Left renal pelvis (tissue), 4 donors: ENCODE measurements around the gene PKP4. TPM values are rescaled to one million over a fixed set of nuclear protein-coding genes. Genes with fewer than 3 reads are reported as not detected.
"Not testable (repeated sequence)": the region's sequence is repeated elsewhere in the genome, so short reads cannot be mapped to it uniquely, and the experiment has no call there.

Source experiments
- DNase-seq, 4 donors: peaks; one replicate each; pipeline ENCODE4 v3.0.0-alpha.2; 2013; ENCODE audit warnings: low read depth in 4 of 4, low spot score in 3 of 4
- polyA plus RNA-seq, 4 donors: library from polyadenylated mRNA; unstranded; fragments of 120-200 nt; gene quantifications; one replicate each; pipeline ENCODE4 v1.2.1, GENCODE V29; 2013; ENCODE audit not compliant: insufficient read length in 4 of 4

PKP4 gene, protein sequence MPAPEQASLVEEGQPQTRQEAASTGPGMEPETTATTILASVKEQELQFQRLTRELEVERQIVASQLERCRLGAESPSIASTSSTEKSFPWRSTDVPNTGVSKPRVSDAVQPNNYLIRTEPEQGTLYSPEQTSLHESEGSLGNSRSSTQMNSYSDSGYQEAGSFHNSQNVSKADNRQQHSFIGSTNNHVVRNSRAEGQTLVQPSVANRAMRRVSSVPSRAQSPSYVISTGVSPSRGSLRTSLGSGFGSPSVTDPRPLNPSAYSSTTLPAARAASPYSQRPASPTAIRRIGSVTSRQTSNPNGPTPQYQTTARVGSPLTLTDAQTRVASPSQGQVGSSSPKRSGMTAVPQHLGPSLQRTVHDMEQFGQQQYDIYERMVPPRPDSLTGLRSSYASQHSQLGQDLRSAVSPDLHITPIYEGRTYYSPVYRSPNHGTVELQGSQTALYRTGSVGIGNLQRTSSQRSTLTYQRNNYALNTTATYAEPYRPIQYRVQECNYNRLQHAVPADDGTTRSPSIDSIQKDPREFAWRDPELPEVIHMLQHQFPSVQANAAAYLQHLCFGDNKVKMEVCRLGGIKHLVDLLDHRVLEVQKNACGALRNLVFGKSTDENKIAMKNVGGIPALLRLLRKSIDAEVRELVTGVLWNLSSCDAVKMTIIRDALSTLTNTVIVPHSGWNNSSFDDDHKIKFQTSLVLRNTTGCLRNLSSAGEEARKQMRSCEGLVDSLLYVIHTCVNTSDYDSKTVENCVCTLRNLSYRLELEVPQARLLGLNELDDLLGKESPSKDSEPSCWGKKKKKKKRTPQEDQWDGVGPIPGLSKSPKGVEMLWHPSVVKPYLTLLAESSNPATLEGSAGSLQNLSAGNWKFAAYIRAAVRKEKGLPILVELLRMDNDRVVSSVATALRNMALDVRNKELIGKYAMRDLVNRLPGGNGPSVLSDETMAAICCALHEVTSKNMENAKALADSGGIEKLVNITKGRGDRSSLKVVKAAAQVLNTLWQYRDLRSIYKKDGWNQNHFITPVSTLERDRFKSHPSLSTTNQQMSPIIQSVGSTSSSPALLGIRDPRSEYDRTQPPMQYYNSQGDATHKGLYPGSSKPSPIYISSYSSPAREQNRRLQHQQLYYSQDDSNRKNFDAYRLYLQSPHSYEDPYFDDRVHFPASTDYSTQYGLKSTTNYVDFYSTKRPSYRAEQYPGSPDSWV
- 100 to 1,000 TPM in 3 of 4 donors, 10 to 100 TPM in 1; 46.9 to 170 (median 165) TPM for polyA plus RNA-seq

DNA sequence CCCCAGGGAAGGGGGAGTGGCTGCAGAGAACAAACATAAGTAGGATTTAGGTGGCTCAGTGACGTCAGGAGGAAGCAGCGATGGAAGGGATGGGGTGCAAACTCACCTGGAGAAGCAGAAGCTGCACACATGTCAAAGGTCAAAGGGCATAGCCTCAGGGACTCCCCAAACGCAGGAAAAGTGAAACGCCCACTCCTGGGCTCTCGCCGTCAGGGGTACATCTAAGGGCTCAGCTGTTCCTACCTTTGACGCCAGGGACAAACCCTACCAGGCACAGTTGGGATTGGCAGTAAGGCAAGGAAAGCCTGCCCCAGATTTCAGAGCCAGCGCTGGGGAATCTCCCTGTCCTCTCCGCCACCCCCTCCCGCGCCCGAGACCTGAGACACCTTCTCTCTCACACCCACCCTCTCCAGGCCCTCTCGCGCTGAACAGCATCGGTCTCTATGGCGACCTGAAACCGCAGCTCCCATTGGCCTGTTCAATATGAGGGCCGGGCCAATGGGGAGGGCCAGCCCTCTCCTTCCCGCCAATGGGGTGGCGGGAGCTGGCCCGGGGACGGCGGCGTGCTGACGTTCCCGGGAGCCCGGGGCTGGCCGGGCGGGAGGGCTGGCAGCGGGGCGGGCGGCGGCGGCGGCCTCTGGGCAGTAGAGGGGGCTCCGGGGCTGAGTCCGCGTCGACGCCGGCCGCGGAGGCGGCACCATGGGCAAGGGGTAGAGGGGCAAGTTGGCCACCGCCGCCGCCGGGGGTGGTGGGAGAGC, at the start of gene PKP4, which contains the start of gene CCDC148:
PKP4 (plus strand) TSS at position 644 of the 758 bp plus-strand sequence. CDS start 76,233 bp downstream, outside the sequence.
CCDC148 (minus strand) TSS at position 445 of the 758 bp plus-strand sequence; CDS start at position 131, 314 bp downstream.
- DNase-seq: peak; percentile 79 to 91 (median 86)

DNA sequence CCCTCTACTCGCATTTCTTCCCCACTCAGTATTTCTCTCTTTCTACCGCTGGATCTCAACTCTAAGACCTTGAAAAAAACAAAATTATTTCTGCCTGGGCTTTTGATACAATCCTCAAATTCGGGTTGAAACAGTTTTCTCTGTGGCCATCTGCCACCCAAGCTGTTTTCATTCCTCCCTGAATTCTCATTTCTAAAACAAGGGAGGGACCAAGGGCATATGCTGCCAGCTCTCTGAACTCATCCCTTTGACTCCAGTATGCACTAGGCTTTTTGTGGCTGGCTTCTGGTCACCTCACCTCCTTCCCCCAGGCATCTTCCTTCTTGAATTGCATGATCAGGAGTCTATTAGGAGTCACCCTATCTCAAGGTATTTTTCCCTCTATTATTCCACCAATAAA, 49.7 kb upstream of the PKP4 start:
- no peak for DNase-seq

DNA sequence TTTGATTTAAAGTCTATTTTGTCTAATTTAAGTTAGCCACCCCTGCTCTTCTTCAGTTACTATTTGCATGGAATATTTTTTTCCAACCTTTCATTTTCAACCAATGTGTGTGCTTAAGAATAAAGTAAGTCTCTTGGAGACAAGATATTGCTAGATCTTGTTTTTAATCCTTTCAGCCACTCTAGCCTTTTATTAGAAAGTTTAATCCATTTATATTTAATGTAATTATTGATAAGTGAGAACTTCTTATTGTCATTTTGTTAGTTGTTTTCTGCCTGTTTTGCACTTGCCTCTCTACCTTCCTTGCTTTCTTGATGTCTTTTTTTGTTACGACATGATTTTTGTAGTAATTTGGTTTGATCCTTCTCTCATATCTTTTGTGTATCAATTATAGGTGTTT, 46.6 kb upstream of the PKP4 start:
- no peak for DNase-seq

DNA sequence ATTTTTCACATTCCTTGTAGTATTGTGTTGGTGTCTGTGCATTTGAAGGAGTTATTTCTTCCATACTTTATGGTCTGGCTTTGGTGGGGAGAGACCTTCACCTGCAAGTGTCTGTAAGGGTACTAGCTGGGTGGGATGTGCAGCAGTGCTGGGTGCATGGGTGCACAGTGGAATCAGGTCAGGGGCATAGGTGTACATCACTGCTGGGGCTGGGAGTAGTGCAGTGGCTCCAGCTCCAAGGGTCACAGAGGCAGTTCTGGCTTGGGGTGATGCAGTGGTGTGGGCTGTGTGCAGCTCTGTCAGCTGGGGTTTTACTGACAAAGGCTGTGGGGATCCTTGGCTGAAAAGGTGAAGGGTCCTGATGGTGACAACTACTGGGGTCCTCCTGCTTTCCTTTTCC, 45.0 kb upstream of the PKP4 start:
- DNase-seq: no peak

DNA sequence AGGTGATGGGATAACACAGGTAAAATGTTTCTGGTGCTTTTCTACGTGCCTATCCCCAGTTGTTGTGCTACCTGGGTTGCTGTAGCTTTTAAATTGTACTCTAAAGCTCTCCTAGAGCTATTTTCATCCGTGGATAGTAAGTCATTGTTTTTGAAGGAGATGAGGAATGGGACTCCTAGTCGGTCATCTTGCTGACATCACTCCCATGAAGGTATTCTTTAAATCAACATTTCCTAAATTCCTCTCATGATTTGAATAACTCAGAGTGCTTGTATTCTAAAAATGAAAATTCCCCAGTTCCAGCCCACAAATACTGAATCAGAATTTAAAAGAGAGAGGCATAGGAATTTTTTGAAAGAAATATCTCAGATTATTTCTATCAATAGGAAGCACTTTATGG, 44.5 kb upstream of the PKP4 start:
- no peak for DNase-seq

DNA sequence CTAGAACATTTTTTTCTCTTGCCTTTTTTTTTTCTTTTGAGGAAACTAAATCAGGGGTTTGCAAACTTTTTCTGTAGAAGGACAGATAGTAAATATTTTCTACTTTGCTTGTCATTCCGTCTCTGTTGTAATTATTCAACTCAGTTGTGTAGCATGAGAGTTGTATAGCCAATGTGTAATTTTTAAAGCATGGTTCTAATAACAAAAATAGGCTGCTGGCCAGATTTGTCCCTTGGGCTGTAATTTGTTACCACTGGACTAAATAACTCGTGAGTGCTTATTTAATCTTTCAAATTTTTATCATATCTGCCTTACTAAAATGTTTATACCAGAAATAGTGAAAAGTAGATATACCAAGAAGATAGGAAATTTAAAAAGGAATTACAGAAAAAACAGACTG, 43.2 kb upstream of the PKP4 start:
- no peak for DNase-seq

DNA sequence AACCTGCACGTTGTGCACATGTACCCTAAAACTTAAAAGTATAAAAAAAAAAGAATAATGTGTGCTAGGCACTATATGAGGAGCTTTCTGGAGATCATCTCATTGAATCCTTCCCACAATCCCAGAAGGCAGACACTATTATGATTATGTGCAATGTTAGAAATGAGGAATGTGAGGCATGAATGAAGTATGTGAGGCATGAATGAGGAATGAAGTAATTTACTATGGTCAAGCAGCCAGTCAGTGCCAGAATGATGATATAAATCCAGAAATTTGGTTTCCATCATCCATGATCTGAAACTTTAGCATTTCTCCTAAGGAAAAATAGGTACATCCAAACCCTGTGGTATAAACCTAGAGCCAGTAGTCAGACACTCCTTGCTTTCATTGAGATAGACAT, 42.2 kb upstream of the PKP4 start:
- DNase-seq: no peak

DNA sequence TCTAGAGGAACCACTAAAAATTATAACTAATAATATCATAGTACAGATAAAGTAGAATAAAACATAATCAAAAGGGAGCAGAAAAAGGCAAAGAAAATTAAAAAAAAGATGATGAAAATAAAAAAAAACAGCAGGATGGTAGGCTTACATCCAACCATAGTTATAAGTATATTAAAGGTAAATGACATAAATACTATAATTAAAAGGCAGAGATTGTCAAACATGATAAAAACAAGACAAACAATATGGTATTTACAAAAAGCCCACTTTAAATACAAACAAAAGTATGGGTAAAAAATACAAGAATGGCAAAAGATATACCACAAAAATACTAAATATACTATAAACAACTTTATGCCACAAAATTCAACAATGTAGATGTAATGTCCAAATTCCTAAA, 24.6 kb upstream of the PKP4 start:
- no peak for DNase-seq

DNA sequence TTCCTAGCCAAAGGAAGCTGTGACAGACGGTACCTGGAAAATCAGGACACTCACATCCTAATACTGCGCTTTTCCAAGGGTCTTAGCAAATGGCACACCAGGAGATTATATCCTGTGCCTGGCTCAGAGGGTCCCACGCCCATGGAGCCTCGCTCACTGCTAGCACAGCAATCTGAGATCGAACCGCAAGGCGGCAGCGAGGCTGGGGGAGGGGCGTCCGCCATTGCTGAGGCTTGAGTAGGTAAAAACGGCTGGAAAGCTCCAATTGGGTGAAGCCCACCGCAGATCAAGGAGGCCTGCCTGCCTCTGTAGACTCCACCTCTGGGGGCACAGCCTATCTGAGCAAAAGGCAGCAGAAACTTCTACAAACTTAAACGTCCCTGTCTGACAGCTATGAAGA, 23.0 kb upstream of the PKP4 start:
- not testable (repeated sequence) for DNase-seq

DNA sequence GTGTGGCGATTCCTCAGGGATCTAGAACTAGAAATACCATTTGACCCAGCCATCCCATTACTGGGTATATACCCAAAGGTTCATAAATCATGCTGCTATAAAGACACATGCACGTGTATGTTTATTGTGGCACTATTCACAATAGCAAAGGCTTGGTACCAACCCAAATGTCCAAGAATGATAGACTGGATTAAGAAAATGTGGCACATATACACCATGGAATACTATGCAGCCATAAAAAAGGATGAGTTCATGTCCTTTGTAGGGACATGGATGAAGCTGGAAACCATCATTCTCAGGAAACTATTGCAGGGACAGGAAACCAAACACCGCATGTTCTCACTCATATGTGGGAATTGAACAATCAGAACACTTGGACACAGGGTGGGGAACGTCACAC, 17.7 kb upstream of the PKP4 start:
- not testable (repeated sequence) for DNase-seq

DNA sequence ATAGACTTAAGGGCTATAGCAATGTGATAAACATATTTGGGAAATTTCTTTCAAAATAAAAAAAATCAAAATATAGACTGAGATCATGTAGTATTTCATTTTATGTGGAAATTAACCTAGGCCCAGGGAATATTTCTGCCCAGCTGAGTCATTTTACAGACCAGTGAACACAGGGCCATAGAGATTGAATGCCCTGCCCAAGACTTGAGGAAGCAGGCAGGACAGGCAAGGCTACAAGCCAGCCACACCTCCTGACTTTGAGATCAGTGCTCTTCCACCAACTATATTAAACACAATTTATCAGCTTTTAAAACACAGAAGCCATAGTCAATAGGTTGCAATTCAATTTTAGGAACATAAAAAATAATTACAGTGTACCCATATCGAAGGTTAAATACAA, 13.1 kb upstream of the PKP4 start:
- DNase-seq: no peak

DNA sequence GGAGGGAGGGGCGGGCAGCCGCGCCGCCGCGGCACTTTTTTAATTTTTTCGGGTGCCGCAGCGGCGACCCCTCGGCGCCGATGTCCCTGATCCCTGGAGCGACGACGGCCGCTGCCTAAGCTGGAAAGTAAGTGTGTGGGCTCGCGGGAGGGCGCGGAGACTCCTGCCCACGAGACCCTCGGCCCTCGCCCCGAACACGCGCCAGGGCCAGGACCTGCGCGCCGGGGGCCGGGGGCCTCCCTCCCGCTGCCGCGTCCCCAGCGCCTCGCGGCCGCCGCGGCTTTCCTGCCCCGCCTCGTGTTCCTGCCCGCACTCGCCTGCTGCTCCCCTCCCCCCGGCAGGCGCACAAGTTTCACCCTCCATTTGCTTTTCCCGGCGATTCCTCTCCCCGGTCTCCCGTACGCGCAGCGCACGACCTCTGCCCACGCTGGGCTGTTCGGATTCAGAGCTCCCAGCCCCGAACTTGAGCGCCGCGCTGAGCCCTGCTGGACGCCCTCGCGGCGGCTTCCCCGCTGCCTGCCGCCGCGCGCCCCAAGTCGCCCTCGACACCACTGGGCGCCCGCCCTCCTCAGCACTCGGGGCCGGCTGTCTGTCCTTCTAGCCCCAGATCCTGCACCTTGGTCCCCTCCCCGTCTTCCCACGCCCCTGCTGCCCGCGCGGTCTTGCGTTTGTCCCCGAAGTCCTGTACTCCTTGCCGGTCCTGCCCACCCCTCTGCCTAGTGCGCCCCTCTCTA, 507 bp downstream of the PKP4 start:
- DNase-seq: peak in 3 of 4 donors; percentile 32 to 49 (median 40)

DNA sequence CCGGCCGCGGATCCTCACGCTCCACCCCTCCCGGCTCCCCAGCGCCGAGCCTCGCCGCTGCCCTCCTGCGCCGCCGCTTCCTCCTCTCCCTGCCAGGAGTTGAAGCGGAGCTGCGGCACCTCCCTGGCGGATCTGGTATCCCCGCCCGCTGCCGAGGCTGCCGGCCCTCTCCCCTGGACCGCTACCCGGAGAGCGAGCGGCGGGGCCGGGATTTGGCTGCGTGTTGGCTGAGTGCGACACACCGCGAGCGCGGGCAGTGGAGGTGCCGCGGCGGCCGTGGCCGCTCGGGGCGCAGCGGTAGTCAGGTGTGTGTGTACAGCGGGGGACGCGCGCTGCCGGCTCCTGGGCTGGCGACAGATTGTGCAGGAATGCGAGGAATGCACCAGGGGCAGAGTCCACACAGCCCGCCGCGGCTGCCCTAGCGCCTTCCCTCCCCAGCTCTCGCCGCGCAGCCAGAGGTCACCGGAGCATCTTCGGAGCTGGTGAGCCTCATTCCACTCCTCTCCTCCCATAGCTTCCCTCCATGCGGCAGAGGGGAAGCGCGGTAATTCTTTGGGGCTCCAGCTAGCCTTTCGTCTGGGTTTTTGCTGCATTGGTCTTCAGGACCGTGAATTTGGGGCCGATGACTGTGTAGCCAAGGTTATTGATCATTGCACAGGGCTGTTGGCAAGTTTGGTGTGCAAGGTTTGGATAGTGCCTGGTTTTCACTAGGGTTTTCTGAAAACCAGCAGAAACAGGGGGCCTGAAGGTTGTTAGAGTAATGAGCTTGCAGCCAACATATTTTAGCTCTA, 1.3 kb downstream of the PKP4 start:
- peak in 3 of 4 donors; percentile 68 to 78 (median 69) for DNase-seq

DNA sequence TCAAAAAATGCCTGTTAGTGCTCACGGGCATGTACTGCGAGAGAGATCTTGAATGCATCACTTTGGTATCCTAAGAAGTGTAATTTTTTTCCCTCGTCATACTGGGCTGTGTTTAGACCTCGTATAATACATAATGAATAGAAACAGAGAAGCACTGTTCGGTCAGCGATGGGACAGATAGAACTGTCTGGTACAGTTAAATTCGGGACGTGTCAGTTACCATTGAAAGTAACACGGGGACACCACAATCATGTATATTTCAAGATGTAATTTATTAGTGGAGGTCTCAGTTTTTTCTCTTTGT, 1.8 kb downstream of the PKP4 start:
- DNase-seq: no peak

DNA sequence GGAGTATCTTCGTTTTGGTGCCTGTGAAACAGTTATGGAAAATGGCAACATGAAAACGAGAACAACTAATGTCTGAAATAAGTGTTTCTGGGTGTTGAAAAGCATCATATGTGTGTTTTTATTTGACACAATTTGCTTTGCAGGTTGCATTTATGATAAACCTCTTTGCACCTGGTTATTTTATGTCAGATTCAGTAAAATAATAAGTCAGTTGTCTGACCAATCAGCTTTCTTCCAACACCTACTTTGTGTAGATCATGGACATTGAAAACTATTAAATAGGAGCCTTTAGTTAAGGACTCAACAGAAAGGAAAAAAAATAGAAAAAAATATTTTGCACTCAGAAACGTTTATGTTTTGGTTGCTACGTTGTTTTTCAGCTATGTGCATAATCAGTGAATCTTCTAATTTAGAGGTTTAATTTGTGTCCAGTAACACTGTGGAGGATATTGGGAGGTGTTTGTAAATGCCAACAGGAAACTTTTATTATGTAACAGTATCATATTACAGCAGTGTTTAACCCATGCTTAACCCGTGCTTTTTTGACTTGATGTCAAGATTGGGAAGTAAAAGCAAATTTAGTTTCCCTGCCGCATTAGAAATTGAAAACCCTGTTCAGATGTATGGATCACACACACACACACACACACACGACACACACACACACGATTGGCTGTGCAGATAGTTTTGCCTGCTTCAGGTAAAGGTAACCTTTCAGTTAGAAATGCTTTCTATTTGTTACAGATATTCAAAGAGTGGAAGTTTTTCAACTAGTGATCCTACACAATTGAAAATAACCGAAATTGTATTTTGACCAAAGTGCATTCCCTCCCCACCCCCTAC, 2.6 kb downstream of the PKP4 start:
- no peak for DNase-seq

DNA sequence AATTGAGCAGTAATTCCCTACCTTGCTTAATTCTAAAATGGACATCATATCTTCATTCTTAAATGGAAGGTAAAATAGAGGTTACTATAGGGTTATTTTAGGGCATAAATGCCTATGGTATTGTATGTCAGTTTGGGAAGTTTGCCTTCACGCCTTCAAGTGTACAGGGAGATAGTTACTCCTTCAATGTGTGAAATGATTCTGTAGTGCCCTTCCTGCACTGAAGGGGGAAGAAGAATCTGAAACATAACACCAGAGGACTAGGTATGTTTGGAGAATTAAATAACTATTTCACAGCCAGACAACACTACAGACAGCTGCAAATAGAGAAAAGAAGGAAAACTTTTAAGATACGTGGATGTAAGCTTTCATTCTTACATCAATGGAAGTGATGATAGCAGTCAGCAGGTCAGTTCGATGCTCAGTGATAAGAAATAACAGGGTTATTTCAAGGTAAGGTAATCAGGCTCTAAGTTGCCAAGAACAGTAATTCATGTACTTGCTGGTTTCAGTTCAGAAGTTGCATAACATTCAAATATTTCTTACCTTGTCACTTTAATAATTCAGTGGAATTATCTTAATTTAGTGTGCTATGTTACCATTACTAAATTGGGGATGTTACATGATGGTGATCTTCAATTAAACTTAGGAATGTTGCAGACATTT, 4.0 kb downstream of the PKP4 start:
- no peak for DNase-seq

DNA sequence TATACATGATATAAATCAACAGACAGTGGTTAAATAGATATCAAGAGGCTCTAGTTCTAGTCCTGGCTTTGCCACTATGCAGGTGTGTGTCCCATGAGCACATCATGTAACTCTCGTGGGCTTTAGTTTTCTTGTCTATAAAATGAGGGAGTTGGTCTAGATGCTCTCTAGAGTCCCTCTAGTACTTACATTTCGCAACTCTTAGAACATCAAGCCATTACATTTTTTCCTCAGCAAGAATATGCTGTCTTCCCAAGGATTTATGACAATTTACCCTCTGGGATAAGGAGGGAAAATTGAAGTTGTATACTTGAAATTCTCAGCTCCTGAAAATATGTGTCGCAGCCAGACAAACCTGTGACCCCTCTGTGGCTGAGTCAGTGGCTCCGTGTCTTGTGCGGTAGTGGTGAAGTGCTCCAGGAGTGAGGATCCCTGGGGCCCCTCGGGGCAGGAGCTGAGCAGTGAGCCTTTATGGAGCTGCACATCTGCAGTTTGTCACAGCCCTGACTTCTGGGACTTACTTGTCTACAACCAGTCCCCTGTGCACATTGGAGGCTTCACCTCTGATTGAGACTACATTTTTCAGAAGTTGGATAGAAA, 6.8 kb downstream of the PKP4 start:
- DNase-seq: no peak
